ENCODE measurements around the gene EFCC1. TPM values are rescaled to one million over a fixed set of nuclear protein-coding genes. Genes with fewer than 3 reads are reported as not detected.

Gene EFCC1
- total RNA-seq, 1 donor from 2014 or later, result 17.2 TPM

- Histone ChIP-seq H3K4me1 (peaks cover 47% of the 10 kb centered on the region), H3K4me3 (no peak overlapping the region), H3K9me3 (no peaks in the 10 kb centered on the region), H3K27me3 (no peaks in the 10 kb centered on the region), H3K27ac (peak overlapping the region; percentile 86), H3K36me3 (no peaks in the 10 kb centered on the region)
- intact Hi-C loops (cut with DNase I), result no loop called here
- no peak for DNase-seq
- TF ChIP-seq CTCF (IDR thresholded peaks at IDR 0.05), result no peak
- ATAC-seq, result peak; percentile 11
These were observed 12.4 kb downstream of the EFCC1 start for GRCh38 chr3:129013491-129013891.

- DNase-seq, result no peak
- intact Hi-C loops (cut with DNase I), result no loop called here
- H3K27ac ChIP-seq, result peak overlapping the region; percentile 86
These were observed 13.0 kb downstream of the EFCC1 start for GRCh38 chr3:129014148-129014547.

GRCh38 chr3:129014793-129015345 is 13.8 kb downstream of the EFCC1 start:
- intact Hi-C loops (cut with DNase I), result no loop called here
- H3K9me3 ChIP-seq, result no peaks in the 10 kb centered on the region
- H3K4me3 ChIP-seq, result no peak overlapping the region
- peak overlapping the region; percentile 86 for H3K27ac ChIP-seq
- no peak for DNase-seq
- H3K36me3 ChIP-seq, result no peaks in the 10 kb centered on the region
- H3K27me3 ChIP-seq, result no peaks in the 10 kb centered on the region
- ATAC-seq, result no peak
- TF ChIP-seq CTCF (IDR thresholded peaks at IDR 0.05), result no peak
- H3K4me1 ChIP-seq, result peaks cover 51% of the 10 kb centered on the region

More at GRCh38 chr3:129014148-129014547, 13.0 kb downstream of the EFCC1 start:
- Histone ChIP-seq H3K36me3 (no peaks in the 10 kb centered on the region), H3K9me3 (no peaks in the 10 kb centered on the region), H3K4me3 (no peak overlapping the region), H3K4me1 (peaks cover 53% of the 10 kb centered on the region), H3K27me3 (no peaks in the 10 kb centered on the region)
- no peak for TF ChIP-seq CTCF (IDR thresholded peaks at IDR 0.05)
- ATAC-seq, result no peak

DNA sequence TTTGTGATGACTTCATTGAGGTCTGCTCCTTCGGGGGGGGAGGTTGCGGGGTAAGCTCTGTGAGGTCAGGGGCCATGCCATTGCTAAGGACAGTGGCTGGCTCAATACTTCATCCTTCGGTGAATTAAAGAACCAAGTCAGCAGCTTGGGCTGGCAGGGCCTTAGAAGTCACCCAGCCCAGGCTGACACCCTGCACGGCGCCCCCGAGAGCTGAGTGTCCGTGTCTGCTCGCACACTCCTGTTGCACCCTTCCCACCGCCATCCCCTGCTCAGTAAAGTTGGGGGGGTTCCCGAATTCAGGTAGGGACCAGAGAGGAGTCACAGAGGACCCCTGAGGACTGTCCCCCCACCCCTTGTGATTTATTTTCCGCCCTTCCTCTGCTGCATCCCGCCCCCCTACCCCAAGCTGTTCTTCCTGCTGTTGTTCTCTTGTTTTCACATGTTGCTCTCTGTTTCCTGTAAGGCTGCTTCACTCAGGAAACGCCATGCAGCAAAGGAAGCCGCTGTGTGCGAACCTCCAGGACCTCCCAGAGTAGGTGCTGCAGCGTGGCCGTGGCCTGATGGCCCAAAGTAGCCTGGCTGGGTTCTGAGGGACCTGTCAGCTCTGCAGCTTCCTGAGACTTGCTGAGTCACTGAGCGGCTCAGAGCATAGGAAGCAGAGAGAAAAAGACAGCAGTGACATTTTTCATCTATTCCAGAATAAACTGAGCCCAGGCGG is 14.4 kb downstream of the EFCC1 start:
- peak; percentile 57 for ATAC-seq
- intact Hi-C loops (cut with DNase I), result no loop called here
- no peaks in the 10 kb centered on the region for H3K36me3 ChIP-seq
- peaks cover 47% of the 10 kb centered on the region for H3K4me1 ChIP-seq
- no peak for TF ChIP-seq CTCF (IDR thresholded peaks at IDR 0.05)
- H3K27me3 ChIP-seq, result no peaks in the 10 kb centered on the region
- H3K27ac ChIP-seq, result peak overlapping the region; percentile 86
- no peaks in the 10 kb centered on the region for H3K9me3 ChIP-seq
- H3K4me3 ChIP-seq, result no peak overlapping the region
- DNase-seq, result no peak

DNA sequence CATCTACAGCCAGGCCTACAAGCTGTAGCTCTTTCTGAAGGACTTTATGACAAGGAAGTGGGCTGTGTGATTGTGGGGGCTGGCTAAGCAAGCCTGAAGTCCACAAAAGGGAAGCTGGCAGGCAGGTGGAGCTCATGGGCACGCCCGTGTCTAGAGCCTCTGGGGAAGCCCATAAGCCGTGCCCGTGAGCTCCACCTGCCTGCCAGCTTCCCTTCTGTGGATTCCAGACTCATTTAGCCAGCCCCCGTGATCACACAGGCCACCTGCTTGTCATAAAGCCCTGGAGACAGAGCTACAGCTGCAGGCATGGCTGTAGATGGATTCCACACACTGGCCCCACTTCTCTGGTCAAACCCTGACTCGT is 15.2 kb downstream of the EFCC1 start:
- peak; percentile 38 for ATAC-seq
- no peak for TF ChIP-seq CTCF (IDR thresholded peaks at IDR 0.05)
- Histone ChIP-seq H3K4me1 (peaks cover 47% of the 10 kb centered on the region), H3K27me3 (no peaks in the 10 kb centered on the region), H3K9me3 (no peaks in the 10 kb centered on the region), H3K27ac (peak overlapping the region; percentile 86), H3K4me3 (no peak overlapping the region), H3K36me3 (no peaks in the 10 kb centered on the region)
- intact Hi-C loops (cut with DNase I), result no loop called here
- no peak for DNase-seq
